NCI-H345 treated with DMSO at 0.1 percent for 48 hours (cell line): ENCODE results near the gene POLR2I.
"Not testable (repeated sequence)": the region's sequence is repeated elsewhere in the genome, so short reads cannot be mapped to it uniquely, and the experiment has no call there.

Experiments
- DNase-seq: peaks from one replicate; lab custom pipeline; 2025; ENCODE audit not compliant: unreplicated experiment; lab: John Stamatoyannopoulos, UW

The POLR2I gene

DNA sequence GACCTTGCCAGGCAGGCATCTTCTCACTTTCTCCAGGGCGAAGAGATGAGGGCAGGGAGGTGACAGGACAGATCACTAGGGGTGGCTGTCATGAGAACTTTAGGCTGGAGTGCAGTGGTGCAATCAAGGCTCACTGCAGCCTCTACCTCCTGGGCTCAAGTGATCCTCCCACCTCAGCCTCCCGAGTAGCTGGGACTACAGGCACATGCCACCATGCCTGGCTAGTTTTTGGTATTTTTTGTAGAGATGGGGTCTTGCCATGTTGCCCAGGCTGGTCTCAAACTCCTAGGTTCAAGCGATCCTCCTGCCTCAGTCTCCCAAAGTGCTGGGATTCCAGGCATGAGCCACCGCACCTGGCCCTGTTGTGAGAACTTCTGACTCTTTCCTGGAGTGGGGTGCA is 20.2 kb upstream of the POLR2I start:
- not testable (repeated sequence) for DNase-seq

DNA sequence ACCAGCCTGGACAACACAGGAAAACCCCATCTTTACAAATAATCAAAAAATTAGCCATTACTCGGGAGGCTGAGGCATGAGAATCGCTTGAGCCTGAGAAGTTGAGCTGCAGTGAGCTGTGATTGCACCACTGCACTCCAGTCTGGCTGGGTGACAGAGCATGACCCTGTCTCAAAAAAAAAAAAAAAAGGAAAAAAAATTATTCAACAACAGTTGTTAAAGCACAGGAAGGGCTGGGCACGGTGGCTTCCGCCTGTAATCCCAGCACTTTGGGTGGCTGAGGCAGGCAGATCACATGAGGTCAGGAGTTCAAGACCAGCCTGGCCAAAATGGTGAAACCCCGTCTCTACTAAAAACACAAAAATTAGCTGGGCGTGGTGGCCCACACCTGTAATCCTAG is 16.5 kb upstream of the POLR2I start:
- DNase-seq = not testable (repeated sequence)

DNA sequence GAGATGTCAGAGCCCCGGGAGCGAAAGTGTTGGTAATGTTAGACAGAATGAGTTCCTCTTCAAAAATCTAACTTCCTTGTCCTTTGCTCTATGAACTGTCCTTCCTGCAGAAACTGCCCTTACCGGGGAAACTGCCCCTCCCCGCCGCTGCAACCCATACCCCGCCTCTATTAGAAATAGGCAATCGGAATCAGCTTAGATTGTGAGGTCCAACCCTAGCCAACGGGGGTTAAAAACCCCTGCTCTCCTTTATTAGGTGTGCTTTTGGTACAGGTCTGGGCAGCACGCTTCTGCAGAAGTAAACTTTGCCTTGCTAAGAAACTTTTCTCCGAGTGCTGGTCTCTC is 13.7 kb upstream of the POLR2I start:
- peak; percentile 46 for DNase-seq

DNA sequence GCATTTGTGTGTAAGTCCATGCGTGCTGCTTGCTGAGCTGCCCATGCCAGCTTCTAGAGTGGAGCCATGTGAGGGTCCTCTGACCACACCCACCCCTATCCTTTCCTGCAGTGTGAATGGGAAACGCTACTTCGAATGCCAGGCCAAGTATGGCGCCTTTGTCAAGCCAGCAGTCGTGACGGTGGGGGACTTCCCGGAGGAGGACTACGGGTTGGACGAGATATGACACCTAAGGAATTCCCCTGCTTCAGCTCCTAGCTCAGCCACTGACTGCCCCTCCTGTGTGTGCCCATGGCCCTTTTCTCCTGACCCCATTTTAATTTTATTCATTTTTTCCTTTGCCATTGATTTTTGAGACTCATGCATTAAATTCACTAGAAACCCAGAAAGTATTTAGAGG is 10.9 kb upstream of the POLR2I start:
- no peak for DNase-seq

DNA sequence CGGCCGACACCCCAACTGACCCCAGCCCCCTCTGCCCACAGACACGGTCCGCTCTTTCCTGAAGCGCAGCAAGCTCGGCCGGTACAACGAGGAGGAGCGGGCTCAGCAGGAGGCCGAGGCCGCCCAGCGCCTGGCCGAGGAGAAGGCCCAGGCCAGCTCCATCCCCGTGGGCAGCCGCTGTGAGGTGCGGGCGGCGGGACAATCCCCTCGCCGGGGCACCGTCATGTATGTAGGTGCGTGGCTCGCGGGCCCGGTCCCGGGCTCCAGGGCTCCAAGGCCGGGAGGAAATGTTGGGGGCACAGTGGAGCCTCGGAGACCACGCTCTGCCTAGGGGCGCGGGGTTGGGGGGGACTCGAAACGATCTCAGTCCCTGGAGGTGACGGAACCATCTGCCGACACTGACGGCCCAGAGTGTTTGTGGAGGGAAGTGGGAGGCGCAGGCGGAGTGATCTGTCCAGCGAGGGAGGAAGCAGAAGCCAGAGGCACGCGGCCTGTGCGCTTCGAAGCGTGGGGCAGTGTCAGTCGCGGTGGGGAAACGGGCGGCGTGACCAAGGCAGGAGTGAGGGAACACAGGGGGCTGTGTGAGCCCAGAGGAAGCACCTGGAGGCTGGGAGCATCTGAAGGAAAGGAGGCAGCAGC is 6.9 kb upstream of the POLR2I start:
- DNase-seq = no peak

DNA sequence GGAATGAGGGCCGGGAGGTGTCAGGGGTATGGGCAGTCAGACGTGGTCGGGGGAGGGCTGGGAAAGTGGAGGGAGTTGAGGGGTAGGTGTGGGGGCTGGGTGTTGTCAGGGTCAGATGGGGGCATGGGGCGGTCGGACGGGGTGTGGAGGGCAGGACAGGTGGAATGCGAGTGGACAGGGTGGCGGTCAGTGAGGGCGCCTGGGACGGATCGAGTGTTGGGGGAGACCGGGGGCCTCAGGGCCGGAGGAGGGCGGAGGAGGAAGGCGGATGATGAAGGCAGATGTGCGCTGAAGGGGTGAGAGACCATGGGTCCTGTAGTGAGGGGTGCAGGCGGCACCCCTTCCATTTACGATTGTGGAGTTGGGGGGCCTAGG is 6.3 kb upstream of the POLR2I start:
- DNase-seq = no peak

DNA sequence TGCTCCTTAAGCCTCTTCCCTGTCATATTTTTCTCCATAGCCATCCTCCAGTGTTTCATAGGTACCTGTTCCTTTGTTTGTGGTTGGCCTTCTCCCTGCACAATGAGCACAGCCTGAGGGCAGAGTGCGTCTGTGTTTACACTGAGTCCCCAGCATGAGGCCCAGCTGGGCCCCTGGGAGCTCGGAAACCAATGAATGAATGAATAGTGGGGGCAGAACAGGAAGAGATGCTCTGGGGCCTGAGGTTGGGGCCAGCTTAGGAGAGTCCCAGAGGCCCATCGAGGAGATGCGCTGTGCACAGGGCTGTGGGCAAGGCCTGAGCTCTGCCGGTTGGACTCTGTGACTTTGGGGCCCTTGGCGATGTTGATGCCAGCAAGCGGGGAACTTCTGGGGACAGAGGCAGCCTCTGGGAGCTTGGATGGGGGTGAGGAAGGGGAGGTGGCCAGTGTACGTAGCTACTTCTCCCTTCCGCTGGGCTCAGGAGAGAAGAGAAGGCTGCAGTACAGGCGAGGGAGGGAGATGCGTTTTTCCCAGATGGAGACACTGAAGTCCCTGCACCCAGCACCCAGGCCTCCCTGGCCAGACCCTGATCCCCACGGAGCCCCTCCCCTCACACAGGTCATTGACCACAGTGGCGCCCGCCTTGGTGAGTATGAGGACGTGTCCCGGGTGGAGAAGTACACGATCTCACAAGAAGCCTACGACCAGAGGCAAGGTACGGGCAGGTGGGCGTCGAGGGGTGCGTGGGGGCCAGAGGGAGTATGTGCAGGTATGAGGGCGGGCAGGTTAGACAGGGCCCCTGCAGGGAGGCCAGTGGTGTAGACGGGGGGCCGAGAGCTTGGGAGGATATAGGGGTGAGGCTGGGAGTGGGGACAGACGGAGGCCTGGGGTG is 5.7 kb upstream of the POLR2I start:
- peak; percentile 99 for DNase-seq

DNA sequence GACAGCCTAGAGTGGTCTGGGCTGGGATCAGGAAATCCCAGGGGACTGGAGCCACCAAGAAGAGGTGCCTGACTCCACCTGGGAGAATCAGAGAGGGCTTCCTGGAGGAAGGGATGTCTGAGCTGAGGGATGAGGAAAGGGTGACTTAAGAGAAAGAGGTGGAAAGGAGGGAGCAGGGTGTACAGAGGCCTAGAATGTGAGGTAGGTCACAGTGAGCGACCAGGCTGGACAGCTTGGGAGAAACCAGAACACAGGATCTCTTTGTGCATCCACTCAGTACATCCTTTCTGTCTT is 1.6 kb upstream of the POLR2I start:
- no peak for DNase-seq

DNA sequence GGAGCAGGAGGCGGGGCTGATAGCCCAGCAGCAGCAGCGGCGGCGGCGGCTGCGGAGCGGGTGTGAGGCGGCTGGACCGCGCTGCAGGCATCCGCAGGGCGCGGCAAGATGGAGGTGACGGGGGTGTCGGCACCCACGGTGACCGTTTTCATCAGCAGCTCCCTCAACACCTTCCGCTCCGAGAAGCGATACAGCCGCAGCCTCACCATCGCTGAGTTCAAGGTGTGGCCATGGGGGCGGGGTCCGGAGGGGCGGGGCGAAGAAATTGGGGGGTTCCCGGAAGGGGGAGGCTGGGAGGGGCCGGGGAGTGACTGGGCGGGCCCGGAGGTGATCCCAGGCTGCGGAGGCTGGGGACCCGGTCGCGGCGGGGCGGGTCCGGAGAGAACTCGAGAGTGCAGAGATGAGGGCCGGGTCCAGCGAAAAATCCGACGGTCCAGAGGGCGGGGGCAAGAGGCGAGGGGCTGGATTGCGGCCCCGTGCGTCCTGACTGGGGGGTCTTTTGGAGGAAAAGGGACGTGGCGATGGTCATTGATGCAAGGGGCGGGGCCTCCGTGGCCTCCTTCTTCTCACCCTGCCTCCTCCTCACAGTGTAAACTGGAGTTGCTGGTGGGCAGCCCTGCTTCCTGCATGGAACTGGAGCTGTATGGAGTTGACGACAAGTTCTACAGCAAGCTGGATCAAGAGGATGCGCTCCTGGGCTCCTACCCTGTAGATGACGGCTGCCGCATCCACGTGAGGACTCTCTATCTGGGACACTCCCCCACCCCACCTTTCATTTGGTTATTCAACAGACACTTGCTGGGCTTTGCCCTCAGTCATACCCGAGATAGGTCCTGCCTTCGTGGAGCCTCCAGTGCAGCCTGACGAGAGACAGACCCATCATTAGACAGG is 1.0 kb upstream of the POLR2I start, which contains the start of gene TBCB:
Gene TBCB (plus strand): TSS at position 16 of the 891 bp plus-strand sequence. CDS start 93 bp downstream, at position 109.
- DNase-seq = peak; percentile 47

DNA sequence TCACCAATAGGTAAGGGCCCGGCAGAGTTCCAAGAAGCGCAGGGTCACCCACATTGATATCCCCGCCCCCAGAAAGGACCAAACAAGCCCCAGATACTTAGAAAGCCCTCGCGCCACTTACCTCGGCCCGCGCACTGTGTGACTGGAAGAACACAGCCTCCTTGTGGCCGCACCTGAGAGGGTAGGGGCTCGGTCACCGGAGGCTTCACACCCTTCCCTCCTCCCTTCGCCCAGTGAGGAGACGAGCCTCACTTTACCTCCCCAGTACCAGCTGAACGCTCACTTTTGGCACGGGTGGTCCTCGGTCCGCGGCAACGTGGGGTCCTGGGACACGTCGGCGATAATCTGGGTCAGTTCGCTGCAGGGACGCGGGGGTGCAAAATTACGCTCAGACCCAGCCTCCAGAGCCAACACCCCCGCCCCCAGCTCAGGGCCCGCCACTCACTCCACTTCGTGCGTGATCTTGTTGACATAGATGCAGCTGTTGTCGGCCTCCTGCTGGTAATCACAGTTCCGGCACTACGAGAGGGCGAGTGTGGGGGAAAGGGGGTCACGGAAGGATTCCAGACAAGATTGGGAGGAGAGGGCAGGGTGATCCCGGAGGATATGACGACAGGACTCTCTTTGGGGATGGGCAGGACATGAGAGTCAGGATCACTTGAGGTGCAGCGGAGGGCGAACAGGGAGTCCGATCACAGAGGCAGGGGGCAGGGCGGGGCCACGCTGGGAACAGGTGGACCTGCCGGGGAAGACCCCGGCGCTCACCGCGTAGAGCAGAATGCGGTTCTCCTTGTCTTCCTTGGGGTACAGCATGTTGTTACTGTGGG is 568 bp downstream of the POLR2I start:
- DNase-seq = peak; percentile 82

DNA sequence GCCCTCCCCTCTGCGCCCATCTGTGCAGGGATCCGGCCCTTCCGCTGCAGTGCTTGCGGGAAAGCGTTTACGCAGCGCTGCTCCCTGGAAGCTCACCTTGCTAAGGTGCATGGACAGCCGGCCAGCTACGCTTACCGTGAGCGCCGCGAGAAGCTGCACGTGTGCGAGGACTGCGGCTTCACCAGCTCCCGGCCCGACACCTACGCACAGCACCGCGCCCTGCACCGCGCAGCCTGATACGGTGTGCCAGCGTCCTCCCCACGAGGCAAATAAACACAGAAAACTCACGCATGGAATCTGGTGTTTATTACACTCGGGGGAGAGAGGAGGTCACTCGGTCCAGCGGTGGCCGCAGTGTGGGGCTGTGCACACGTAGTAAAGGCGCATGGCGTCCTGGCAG is 1.2 kb downstream of the POLR2I start:
- no peak for DNase-seq

DNA sequence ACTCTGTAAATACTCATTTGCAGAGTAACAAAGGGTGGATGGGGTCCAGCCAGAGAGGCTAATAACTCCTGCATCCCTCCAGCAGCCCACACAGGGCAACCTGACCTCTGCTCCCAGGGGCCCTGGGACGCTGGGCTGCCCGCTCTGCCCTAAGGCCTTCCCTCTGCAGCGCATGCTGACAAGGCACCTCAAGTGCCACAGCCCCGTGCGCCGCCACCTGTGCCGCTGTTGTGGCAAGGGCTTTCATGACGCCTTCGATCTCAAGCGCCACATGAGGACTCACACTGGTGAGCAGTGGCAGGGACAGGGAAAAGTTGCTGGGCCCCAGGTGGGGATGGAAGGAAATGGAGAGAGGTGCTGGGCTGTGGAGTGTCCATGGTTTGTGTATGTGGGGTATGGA is 2.0 kb downstream of the POLR2I start:
- DNase-seq = no peak

DNA sequence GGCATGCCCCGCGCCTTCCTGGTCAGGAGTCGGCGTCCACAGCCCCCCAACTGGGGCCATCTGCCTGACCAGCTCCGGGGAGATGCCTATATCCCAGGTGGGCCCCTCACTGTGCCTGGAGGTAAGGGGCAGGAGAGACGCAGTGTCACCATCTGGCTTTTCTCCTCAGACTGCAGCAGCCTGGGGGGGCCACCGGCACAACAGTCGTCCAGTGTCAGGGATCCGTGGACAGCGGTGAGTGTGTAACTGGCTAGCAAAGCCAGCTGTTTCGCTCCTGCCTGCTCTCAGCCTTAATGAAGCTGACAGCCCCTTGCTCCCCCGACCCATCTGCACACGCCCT is 3.5 kb downstream of the POLR2I start:
- no peak for DNase-seq

DNA sequence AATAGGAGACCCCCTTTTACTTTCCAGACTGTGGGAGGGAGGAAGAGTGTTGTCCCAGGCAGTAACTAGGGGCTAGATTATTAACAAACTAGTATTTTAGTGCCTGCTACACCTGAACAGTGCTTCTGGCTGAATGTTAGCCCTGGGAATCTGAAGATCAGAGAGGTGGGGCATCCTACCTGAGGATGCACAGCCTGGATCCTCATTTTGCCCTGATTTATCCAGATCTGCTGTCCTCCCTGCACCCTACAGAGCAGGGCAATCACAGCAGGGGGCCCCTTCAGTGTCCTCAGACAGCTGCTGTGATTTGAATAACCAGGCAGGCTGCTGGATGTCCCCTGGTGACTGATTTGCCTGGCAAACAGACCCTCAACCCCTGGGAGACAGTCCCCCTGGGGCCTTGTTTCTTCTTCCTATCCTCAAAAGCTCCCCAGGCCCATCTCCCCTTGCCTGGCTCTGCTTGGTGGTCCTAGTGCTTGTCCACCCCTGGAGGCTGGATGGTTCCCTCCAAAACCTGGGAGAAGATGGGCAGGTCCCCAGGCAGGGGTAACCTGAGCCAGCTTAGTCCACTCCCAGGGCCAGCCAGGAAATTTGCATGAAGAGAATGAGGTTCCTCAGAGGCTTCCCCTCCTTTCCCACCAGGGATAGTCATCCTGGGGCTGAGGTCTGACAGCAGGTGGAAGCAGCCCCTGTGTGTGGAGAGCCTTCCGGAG is 4.0 kb downstream of the POLR2I start, which contains the start of gene OVOL3:
Gene OVOL3 (plus strand): TSS at position 657 of the 713 bp plus-strand sequence. CDS start 60 bp downstream, outside the sequence.
- no peak for DNase-seq

DNA sequence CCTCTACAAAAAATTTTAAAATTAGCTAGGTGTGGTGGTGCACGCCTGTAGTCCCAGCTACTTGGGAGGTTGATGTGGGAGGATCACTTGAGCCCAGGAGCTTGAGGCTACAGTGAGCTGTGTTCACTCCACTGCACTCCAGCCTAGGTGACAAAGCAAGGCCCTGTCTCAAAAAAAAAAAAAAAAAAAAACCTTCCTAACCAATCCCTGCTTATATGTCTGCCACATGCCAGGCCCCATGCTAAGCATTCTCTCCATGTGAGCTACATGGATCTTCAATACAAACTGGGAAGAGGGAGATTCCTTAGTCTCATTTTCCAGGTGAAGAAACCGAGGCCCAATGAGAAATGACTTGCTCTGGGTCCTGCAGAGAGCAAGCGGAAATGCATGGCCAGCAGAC is 6.0 kb downstream of the POLR2I start:
- DNase-seq = no peak

DNA sequence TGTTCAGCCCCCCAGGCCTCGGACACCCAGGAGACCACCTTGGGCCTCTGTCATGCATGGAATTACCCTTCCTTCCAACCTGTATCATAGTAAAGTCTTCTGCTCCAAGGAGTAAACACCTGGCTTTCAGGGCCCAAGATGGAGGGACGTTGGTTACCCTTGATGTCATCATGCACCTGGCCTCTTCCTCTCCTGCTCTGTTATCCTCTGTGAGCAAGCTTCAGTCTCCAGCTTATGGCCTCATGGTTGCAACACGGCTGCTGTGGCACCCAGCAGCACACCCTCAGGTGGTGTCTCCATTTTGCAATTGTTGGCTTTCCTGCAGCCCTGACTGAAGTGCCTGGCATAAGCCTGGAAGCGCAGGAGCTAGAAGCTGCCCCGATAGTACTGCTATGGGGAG is 7.7 kb downstream of the POLR2I start:
- no peak for DNase-seq

DNA sequence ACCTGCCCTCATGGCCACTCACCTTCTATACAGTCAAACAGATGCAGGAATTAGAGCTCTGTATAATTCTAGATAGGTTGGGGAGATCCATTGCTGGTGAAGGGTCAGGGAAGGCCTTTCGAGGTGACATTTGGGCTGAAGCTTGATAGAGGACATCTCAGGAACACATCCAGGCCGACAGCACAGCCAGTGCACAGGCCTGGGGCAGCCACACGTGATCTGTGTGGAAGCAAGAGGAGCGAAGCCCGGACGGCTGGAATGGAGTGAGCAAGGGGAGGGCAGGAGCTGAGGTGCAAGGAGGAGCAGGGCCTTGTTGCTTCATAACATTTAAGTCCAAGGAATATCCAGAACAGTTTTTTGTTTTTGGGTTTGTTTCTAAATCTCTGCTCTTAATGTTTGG is 8.2 kb downstream of the POLR2I start:
- DNase-seq = no peak

DNA sequence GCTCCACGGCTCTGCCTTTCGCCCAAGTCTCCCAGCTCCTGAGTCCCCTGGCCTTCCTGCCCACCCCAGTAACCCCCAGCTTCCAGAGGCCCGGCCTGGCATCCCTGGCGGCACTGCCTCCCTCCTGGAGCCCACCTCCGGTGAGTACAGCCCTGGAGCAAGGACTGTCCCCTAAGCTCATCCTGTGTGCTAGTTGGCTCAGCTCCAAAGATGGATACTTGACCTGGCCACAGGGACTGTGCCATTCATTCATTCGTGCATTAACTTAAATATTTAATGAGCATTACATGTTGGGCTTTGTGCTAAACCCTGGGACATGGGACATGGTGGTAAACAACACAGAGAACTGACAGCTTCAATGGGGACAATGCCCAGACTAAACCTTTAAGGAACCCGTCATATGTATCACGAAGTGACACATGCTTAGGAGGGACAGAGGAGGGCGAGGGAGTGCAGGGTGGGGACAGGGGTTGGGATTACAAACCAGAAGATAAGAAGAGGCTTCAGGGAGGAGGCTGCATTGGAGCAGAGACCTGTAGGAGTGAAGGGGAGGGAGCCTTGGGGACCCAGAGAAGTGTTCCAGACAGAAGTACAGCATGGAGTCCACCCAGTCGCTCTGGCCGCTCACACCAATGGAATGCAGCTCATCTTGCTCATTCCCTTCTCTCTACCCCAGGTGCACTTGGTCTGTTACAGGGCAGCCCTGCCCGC is 10.7 kb downstream of the POLR2I start:
- no peak for DNase-seq

DNA sequence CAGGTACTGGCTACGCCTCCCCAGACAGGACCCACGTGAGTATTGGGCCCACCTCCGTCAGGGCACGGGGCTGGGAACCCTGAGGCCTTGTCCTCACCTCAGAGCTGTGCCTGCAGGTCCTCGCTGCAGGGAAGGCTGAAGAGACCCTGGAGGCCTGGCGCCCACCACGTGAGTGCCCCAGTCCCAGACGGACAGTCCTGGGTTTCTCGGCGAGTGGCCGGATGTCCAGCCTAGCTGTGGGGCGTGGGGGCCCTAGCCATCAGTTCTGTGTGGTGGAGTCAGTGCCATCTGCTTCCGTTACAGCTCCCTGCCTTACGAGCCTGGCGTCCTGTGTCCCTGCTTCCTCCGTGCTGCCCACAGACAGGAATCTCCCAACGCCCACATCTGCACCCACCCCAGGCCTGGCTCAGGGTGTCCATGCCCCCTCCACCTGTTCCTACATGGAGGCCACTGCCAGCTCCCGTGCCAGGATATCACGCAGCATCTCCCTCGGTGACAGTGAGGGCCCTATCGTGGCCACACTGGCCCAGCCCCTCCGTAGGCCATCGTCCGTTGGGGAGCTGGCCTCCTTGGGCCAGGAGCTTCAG is 11.5 kb downstream of the POLR2I start:
- DNase-seq = no peak
